Measurements from ENCODE around the gene SIRT3.

SIRT3 gene

GRCh38 chr11:235997-236773 lies at the start of gene SIRT3:
Gene SIRT3, minus strand, starts transcription at chr11:236342. Its CDS starts 14 bp downstream, at chr11:236328.
- peak; percentile 29 for DNase-seq

DNA sequence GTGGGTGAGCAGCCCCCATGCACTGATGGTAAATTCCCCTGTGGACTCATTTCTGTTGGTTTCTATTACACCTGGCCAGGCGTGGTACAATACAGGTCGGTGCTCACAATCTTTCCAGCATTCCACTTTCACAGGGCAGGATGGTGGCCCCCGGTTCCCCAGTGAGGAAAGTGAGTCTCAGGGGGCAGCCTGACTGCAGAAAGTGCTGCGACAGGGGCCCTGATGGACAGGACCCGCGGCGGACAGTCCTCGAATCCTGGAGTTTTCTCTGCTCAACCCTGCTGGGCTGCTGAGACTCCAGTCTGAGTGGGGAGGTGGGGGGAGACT lies 49.7 kb upstream of the SIRT3 start:
- no peak for DNase-seq

DNA sequence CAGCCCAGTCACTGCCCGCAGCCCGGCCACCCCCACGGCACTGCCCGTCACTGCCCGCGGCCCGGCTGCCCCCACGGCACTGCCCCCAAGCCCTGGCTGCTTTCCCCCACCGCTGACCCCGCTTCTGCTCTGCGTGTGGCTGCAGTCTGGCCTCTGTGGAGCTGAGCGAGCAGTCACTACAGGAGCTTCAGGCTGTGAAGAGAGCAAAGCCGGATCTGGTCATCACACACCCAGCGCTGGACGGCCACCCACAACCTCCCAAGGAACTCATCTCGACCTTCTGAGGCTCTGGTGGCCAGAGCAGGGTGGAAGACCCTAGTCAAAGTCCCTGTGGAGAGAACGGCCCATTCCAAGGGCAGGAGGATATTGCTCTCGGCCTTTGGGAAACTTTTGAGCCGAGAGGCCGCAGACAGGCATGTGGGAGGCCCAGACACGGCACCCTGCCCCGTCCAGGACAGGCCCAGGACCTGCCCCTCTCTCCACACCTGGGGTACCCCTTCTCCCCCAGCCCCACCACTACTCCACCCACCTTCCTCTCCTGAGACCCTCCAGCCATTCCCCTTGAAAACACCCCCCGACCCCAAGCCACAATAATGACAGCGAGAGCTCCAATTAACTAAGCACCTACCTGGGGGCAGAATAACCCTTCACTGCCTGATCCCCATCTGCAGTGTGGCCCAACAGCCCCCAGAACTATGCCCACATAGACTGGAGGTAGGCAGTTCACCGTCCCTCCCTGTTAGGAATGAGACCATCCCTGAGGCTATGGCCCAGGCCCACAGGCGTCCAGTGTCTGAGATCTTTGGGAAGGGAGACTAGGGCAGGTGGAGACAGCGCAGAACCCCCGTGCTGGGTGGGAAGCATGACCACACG lies 49.1 kb upstream of the SIRT3 start:
- DNase-seq, result no peak

DNA sequence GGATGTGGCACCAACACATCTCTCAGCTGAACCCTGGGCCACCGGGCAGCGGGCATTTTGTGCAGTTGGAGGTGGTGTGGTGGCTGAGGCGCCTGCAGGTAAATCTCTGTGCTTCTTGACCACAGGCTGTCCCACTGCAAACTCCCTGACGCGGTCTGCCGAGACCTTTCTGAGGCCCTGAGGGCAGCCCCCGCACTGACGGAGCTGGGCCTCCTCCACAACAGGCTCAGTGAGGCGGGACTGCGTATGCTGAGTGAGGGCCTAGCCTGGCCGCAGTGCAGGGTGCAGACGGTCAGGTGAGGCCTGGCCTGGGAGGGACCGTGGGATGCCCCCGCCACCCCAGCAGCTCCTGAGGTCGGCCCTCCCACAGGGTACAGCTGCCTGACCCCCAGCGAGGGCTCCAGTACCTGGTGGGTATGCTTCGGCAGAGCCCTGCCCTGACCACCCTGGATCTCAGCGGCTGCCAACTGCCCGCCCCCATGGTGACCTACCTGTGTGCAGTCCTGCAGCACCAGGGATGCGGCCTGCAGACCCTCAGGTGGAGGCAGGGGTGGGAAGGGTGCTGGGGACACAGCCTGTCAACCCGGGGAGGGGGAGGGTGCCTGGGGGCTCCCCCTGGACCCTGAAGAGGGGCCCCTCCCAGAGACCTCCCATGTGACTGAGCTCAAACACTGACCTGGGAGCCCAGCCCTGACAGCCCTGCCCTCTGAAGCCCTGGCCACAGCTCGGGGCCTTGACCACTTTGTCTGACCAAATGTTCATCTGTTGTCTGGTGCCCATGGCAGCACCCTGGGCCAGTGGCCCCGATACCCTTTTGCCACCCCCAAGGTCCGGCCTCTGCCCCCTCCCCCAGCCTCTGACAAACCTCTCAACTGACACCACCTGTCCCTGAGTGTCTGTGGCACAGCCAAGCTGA lies 48.2 kb upstream of the SIRT3 start:
- no peak for DNase-seq

- DNase-seq, result no peak
Measured at GRCh38 chr11:283405-284104, 47.4 kb upstream of the SIRT3 start.

DNA sequence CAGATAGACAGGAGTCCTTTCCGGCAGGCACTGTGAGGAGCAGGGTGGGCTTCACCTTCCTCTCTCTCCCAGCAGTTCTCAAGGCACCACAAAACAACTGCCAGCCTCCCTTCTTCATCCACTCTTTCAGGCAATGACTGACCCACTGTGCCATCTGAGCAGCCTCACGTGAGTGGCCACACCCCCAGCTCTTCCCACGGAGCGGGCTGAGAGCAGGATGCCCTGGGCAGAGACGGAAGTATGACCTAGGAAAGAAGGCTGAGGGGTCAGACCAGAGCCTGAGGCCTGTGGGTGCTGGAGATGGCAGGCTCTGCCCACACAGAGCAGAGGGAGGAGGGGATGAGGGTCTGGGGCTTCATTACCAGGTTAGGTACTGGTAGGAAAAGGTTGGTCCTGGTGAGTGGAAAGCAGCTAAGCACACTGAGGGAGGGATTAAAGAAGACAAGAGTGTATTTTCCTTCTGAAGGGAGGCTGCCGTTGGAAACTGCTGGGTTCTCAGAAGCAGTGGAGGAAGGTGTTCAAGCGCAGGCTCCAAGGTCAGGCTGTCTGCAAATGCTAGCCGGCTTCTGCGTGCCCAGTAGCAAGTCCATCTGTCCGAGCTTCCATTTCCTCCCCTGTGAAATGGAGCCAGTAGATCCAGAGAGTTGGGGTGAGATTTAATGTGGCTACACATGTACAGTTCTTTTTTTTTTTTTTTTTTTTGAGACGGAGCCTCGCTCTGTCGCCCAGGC lies 46.7 kb upstream of the SIRT3 start:
- DNase-seq, result no peak

DNA sequence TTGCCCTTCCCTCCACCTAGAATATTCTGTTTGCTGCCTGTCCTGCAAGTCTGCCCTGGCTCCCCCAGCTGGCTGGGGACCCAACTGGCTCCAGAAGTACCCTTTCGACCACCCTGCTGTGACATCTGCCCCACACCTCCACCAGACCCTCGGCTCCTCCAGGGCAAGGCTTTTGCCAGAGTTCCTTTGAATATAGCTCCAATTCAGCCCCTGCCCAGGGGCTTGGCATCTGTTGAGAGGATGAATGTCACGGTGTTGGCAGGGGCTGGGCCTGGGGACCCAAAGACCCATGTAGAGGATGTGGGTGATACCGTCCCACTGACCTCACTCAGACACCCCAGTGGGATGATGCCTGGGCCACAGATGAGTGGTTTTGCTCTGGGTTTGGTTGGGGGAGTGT lies 46.0 kb upstream of the SIRT3 start:
- no peak for DNase-seq

DNA sequence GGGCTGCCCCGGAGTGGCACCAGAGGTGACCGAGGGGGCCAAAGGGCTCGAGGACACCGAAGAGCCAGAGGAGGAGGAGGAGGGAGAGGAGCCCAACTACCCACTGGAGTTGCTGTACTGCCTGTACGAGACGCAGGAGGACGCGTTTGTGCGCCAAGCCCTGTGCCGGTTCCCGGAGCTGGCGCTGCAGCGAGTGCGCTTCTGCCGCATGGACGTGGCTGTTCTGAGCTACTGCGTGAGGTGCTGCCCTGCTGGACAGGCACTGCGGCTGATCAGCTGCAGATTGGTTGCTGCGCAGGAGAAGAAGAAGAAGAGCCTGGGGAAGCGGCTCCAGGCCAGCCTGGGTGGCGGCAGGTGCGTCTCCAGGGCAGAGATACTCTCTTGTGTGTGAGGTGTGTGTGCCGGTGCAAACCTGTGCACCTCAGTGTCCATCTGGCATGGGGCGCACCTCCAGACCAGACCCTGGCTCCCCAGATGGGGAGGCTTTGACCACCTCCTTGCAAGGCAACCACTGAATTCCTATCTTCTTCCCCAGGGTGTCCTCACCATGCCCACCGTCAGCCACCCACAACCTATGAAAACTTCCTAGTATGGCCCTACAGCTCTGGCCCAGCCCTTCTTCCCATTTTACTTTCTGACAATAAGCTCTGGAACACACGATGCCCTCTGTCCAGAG lies 45.5 kb upstream of the SIRT3 start:
- DNase-seq, result no peak

DNA sequence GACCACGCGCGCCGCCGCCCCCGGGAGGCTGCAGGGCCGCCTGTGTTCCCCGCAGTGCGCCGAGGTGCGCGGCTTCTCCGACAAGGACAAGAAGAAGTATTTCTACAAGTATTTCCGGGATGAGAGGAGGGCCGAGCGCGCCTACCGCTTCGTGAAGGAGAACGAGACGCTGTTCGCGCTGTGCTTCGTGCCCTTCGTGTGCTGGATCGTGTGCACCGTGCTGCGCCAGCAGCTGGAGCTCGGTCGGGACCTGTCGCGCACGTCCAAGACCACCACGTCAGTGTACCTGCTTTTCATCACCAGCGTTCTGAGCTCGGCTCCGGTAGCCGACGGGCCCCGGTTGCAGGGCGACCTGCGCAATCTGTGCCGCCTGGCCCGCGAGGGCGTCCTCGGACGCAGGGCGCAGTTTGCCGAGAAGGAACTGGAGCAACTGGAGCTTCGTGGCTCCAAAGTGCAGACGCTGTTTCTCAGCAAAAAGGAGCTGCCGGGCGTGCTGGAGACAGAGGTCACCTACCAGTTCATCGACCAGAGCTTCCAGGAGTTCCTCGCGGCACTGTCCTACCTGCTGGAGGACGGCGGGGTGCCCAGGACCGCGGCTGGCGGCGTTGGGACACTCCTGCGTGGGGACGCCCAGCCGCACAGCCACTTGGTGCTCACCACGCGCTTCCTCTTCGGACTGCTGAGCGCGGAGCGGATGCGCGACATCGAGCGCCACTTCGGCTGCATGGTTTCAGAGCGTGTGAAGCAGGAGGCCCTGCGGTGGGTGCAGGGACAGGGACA lies 44.8 kb upstream of the SIRT3 start:
- no peak for DNase-seq

DNA sequence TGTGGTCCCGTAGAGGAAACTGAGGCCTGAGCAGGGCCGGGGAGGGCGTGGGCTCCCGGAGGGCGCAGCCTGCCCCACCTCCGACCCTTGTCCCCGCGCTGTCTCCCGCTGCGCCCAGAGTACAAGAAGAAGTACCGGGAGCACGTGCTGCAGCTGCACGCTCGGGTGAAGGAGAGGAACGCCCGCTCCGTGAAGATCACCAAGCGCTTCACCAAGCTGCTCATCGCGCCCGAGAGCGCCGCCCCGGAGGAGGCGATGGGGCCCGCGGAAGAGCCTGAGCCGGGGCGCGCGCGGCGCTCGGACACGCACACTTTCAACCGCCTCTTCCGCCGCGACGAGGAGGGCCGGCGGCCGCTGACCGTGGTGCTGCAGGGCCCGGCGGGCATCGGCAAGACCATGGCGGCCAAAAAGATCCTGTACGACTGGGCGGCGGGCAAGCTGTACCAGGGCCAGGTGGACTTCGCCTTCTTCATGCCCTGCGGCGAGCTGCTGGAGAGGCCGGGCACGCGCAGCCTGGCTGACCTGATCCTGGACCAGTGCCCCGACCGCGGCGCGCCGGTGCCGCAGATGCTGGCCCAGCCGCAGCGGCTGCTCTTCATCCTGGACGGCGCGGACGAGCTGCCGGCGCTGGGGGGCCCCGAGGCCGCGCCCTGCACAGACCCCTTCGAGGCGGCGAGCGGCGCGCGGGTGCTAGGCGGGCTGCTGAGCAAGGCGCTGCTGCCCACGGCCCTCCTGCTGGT lies 44.0 kb upstream of the SIRT3 start:
- DNase-seq, result no peak

DNA sequence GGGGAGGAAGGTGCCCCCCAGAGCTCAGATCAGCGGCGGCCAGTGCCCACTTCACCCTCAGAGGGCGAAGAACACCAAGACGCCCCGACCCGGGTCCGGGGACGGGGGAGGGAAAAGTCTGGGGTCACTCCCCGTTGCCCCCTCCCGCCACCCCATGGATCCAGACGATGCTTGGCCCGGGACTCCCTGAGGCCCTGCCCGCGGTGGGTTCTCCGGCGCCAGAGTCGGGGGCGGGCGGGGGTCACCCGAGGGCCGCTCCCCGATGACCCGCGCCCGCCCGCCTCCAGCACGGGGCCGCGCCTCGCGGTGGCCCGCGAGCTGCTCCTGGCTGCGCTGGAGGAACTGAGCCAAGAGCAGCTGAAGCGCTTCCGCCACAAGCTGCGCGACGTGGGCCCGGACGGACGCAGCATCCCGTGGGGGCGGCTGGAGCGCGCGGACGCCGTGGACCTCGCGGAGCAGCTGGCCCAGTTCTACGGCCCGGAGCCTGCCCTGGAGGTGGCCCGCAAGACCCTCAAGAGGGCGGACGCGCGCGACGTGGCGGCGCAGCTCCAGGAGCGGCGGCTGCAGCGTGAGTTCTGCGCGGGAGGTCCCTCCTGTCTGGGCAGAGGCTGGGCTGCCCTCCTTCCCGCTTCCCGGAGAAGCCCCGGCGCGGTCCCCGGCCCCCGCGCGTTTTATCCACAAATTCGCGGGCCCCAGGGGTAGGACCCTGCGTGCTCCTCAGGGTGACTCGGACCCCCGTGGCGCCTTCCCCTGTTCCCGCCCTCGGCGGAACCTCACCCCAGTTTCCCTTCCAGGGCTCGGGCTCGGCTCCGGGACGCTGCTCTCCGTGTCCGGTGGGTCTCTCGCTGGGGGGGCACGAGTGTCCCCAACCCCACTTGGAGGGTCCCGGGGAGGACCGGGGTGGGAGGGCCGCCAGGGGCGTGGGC lies 43.2 kb upstream of the SIRT3 start:
- no peak for DNase-seq

GRCh38 chr11:278001-278951 lies 42.1 kb upstream of the SIRT3 start, which contains the start of gene NLRP6:
Gene NLRP6, plus strand, starts transcription at chr11:278407. Its CDS starts 163 bp downstream, at chr11:278570.
- no peak for DNase-seq

DNA sequence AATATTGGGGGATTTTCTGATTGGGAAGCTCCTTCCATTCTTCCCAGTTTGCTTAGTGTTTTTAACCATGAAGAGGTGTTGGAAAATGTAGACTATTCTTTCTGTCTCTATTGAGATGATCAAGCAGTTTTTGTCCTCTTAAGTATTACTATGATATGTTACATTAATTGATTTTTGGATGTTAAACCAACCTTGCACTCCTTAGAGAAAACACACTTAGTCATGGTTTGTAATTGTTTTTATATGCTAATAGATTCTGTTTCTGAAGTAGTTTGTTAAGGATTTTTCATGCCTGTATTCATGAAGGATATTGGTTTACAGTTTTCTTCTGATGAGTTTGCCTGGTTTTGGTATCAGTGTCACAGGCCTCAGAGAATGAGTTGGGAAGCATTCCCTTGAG lies 40.1 kb upstream of the SIRT3 start:
- no peak for DNase-seq

- DNase-seq, result no peak
Measured at GRCh38 chr11:272931-273198, 36.7 kb upstream of the SIRT3 start.

DNA sequence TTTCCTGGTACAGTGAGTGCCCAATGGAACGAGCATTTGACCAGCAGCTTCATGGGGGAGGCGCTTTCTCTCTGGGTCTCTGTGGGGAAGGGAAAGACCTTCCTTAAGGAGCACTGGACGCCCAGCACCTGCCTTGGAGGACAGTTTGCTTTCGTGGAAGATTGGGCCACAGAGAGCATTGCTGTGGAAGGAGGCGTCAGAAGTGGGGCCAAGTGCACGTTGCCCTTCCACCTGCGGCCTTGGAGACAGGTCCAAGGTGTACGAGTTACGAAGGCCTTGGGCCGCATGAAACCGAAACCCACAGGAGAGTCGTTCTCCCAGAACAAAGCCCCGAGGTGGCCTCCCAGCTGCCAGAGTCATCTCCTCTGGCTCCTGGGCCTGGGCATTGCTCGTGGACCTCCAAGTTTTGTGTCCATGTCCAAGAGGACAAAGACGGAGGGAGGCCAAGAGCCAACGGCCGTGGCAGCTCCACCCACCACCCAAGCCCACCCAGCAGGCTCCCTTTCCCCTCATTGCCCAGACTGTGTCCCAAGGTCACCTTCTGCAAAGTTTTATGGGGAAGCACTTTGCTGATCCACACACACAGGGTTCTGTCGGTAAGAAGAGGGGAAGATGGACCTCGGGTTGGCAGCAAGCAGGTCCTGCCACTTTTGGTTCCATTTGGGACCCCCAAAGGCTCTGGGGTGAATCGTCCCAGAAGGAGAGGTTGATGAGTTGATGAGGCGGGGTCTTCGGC lies 36.2 kb upstream of the SIRT3 start:
- no peak for DNase-seq

DNA sequence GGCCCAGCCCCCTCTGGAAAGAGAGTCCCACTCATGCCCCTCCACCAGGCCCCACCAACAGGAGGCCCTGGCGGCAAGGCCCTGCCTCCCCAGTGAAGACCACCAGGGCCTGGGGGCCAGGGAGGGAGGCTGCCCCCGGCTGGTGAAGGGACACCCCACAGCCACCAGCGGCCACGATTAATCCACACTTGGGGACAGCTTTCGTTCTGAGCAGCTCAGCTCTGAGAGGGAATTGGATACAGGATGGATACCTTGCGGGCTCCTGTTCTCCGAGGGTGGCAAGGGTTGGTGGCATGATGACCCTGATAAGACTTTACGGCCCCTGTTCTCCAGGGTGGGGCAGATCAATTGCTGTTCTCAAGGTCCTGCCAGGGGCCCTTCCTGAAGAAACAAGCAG lies 35.2 kb upstream of the SIRT3 start:
- no peak for DNase-seq
